Left forelimb (tissue), 1 donor: ENCODE results near the gene ESF1.
"Not testable (repeated sequence)": the region's sequence is repeated elsewhere in the genome, so short reads cannot be mapped to it uniquely, and the experiment has no call there.

Source experiments
- DNase-seq: peaks from one replicate; pipeline ENCODE4 v3.0.0-alpha.2; 2018; ENCODE audit warnings: low spot score

The ESF1 gene

GRCh38 chr20:13739731-13740649, 44.7 kb downstream of the ESF1 start:
- no peak for DNase-seq

- not testable (repeated sequence) for DNase-seq
Measured at GRCh38 chr20:13738187-13738586, 46.5 kb downstream of the ESF1 start.

GRCh38 chr20:13736436-13737191, 48.1 kb downstream of the ESF1 start:
- DNase-seq = no peak

GRCh38 chr20:13735826-13736225, 48.9 kb downstream of the ESF1 start:
- no peak for DNase-seq

GRCh38 chr20:13723011-13723410, 61.7 kb downstream of the ESF1 start:
- DNase-seq = no peak

- DNase-seq = no peak
Measured at GRCh38 chr20:13718171-13718570, 66.5 kb downstream of the ESF1 start.

GRCh38 chr20:13717631-13718044, 67.1 kb downstream of the ESF1 start:
- no peak for DNase-seq

GRCh38 chr20:13715171-13715570, 69.5 kb downstream of the ESF1 start:
- DNase-seq = no peak

- DNase-seq = no peak
Measured at GRCh38 chr20:13708234-13708633, 76.5 kb downstream of the ESF1 start.

- no peak for DNase-seq
Measured at GRCh38 chr20:13703265-13703664, 81.5 kb downstream of the ESF1 start.

- DNase-seq = no peak
Measured at GRCh38 chr20:13701486-13701885, 83.2 kb downstream of the ESF1 start.

GRCh38 chr20:13700761-13701160, 84.0 kb downstream of the ESF1 start:
- DNase-seq = no peak

- DNase-seq = no peak
Measured at GRCh38 chr20:13694420-13695150, 90.1 kb downstream of the ESF1 start.

- DNase-seq = no peak
Measured at GRCh38 chr20:13692802-13693736, 91.7 kb downstream of the ESF1 start.

GRCh38 chr20:13690943-13691342, 93.8 kb downstream of the ESF1 start:
- DNase-seq = no peak

- DNase-seq = no peak
Measured at GRCh38 chr20:13687815-13688214, 96.9 kb downstream of the ESF1 start.

- DNase-seq = no peak
Measured at GRCh38 chr20:13685623-13686022, 99.1 kb downstream of the ESF1 start.

- DNase-seq = no peak
Measured at GRCh38 chr20:13684566-13685222, 100.0 kb downstream of the ESF1 start.

GRCh38 chr20:13683833-13684232, 100.9 kb downstream of the ESF1 start:
- DNase-seq = no peak

GRCh38 chr20:13681248-13682125, 103.2 kb downstream of the ESF1 start:
- DNase-seq = no peak
